GM12891 (cell line): ENCODE measurements around the gene DNASE2.

Experiments used
- PAX5 ChIP-seq: IDR thresholded peaks from 2 replicates; pipeline ENCODE4 v1.6.1; 2011; ENCODE audit warnings: low read length, moderate library complexity, mild to moderate bottlenecking; ENCODE audit not compliant: insufficient read depth, severe bottlenecking
- POLR2A ChIP-seq: IDR thresholded peaks from 2 replicates; pipeline ENCODE4 v1.6.1; 2011; ENCODE audit warnings: low read depth, low read length, control low read depth
- POLR2AphosphoS5 ChIP-seq: IDR thresholded peaks from 2 replicates; pipeline ENCODE4 v1.6.1; 2011; ENCODE audit warnings: low read depth, low read length, control low read depth
- POU2F2 ChIP-seq: IDR thresholded peaks from 2 replicates; pipeline ENCODE4 v1.6.1; 2011; ENCODE audit warnings: low read depth, mild to moderate bottlenecking, control low read depth, low read length, moderate library complexity

DNA sequence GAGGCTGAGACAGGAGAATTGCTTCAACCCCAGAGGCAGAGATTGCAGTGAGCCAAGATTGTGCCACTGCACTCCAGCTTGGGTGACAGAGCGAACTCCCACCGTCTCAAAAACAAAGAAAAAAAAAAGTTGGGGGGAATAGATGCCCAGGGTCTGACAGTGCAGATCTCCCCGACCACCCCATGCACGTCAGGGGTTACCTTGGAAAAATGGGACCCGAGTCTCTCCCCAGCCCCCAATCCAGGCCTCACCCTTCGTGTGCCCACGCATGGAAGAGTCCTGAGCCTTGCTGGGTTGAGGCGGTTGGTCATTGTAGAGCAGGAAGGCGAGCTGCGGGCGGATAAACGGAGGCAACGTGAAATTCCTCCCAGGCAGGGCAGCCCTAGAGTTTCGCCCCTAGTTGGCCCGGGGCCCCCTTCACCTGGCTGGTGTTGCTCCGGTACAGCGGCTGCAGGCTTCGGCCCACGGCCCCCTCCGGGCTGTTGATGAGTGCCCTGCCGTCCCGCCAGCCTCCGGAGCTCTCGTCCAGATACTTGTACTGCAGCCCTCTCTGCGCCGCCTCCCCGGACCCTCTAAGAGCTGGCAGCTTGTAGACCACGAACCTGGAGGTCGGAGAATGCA, 588 bp downstream of the DNASE2 start:
- no peak for TF ChIP-seq POLR2A
- no peak for TF ChIP-seq PAX5
- TF ChIP-seq POU2F2: no peak
- TF ChIP-seq POLR2AphosphoS5: no peak
